Activated CD4-positive, alpha-beta T cell treated with anti-CD3 and anti-CD28 coated beads for 24 hours (primary cell): ENCODE measurements around the gene SMARCD1.

Experiments used
- DNase-seq, 2 donors: peaks; one replicate each; pipeline ENCODE4 v3.0.0-alpha.2; 2020; ENCODE audit warnings: low read depth in 2 of 2

Gene SMARCD1

DNA sequence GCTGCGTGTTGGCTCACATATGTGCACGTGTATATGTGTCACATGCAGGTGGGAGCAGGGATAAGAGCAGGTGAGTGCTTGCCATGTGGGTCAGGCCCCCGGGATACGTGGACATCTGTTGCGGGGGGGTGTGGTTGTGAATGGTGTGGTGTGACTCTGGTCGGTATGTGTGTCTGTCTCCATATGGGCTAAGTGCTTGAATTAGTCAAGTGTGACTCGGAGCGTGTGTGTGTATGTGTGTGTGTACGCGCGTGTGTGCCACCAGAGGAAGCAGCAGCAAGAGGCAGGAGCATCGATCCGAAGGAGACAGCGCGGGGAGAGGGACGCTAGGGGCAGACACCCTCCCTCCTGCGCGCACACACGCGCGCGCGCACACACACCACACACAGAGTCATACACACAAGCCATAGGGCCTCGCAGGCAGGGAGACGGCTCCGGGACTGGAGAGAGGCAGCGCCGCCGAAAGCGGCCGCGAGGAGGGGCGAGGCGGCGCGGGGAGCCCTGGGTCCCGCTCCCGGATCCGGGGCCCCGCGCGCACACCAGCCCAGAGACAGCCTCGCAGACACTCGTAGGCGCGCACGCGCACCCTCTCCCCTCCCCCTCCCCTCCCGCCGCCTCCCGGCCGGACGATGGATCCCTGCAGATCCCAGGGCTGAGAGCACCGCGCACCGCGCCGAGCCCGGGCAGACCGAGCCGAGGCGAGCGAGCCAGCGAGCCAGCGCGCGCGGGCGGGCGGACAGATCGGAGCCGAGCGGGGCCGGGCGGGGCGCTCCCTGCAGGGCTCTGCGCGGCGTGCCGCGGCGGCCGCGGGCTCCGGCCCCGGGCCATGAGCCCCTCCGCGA is 27.9 kb upstream of the SMARCD1 start, which contains the start of gene ASIC1:
Gene ASIC1, plus strand, starts transcription at position 597 of the 842 bp plus-strand sequence. CDS start 1,171 bp downstream, outside the sequence.
- DNase-seq = peak; percentile 18 to 38

DNA sequence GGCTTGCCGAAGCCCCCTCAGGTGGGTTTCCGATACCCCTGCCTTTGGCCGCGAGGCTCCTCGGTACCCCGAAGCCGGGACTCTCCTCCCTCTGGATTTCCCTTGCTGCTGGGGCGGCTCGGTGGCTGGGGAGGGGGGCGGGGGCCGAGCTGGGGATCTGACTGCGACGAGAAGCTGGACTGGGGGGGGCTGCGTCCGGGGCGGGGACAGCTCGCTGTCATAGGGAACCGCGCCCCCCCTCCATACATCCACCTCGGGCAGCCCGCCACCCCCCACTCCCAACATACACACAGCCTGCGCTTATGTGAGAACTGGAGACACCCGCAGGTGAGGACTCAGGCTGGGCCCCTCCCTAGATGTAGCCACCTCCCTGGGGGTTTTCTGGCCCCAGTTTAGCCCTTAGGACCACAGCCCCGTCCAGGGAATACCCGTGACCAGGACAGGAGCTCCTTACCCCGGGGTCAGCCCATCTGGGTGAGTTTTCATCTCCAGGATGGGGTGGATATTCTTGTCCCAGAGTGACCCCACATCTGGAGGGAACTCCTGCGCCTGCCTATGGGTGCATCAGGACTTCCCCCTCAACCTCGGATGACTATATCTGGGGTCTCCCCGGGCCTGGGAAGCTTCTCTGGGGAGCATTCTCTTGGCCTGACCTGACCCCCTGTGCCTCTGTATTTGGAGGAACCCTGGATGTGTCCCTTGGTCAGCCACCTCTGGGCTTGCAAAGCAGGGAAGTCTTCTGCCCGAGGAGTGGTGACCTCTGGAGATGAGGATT is 27.1 kb upstream of the SMARCD1 start:
- no peak for DNase-seq

DNA sequence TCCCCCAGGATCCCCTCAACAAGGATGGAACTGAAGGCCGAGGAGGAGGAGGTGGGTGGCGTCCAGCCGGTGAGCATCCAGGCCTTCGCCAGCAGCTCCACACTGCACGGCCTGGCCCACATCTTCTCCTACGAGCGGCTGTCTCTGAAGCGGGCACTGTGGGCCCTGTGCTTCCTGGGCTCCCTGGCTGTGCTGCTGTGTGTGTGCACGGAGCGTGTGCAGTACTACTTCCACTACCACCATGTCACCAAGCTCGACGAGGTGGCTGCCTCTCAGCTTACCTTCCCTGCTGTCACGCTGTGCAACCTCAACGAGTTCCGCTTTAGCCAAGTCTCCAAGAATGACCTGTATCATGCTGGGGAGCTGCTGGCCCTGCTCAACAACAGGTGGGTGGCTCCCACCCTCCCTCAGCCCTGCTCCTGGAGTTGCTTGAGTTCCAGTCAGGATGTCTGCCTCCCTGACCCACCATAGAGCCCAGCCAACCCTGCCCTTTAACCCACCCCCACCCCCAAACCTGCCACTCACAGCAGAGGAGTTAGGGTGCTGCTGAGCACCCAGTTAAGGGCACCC is 26.3 kb upstream of the SMARCD1 start:
- no peak for DNase-seq

- DNase-seq = peak; percentile 34 to 35
Measured at GRCh38 chr12:50059440-50060119, 25.6 kb upstream of the SMARCD1 start.

DNA sequence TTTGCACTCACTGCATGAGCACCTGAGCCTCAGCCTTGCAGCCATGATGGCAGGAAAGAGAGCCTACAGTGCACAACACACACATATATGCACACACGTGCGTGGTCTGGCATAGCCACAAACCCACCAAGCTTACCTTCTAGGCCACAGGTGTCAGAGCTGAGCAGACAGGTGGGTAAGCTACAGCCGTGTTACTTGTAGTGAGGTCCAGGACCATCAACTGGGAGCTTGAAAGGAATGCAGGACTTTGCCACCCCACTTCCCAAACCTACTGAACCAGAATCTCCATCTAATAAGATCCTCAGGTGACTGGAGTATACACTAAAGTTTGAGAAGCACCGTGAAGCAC is 25.0 kb upstream of the SMARCD1 start:
- DNase-seq = no peak

DNA sequence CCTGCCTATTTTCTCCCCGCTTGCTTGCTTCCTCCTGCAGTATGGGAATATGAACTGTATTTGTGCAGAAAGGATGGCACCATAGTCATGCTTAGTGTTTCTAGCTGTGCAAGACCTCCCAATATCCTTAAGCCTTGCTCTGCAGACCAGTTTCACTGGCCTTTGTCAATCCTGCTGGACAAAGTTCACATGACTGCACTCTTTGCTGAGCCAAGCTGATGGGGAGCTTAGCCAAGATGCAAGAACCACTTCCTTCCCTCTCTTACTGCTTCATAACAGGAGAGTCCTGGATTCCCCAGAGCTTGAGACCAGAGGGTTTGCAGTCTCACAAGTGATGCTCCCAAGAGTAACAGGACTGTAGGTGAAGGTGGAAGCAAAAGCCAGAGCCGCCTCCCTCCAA is 24.0 kb upstream of the SMARCD1 start:
- DNase-seq = no peak

DNA sequence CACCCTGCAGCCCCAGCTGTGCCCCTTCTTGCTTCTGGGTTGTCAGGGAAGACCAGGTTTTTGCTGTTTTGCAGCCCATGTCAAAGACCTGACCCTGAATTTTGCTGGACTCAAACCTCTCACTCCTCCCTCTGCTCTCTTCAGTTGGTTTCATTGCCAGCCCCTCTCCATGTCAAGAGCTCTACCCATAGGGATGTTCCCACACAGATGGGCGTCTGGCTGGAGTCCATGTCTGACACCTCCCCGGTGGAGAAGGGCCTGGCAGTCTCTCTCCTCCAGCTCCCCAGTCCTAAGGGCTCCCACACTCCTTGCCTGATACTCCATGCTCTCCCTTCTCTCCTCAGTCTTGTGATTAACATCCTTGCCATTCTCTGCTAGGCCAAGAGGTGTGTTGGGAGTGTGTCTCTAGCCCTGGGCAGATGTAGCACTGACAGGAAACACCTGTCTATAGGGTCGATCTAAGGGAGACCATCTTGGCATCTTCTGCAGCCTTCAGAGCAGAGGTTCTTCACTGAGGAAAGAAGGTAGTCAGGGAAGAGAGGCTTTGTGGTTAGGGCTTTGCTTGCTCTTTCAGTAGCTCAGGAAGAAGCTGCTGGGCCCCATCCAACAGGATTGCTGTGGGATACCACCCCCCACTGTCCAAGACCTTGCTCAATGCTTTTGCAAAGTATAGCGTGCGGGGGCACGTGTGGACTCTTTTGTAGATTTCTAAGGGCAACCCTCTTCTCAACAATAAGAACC is 23.0 kb upstream of the SMARCD1 start:
- no peak for DNase-seq

GRCh38 chr12:50062728-50063460 is 22.2 kb upstream of the SMARCD1 start:
- no peak for DNase-seq

- no peak for DNase-seq
Measured at GRCh38 chr12:50065726-50066310, 19.3 kb upstream of the SMARCD1 start.

DNA sequence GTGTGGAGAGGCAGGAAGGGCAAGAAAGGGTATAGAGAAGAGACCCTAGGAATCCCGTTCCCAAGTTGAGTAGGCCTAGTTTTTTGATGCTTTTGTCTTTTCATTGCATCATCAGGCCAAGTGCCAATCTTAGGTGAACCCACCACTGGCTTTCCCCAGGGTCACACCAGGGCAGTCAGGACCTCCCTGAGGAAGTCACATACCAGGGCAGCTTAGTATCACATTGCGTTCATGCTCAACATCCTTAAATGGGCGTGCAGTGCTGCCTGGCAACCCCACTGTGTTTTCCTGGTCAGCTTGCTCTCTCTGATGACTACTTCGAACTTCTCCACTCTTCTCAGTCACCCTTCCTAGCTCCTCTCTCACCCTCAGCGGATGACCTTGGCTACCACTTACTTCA is 18.7 kb upstream of the SMARCD1 start:
- no peak for DNase-seq

GRCh38 chr12:50069069-50069468 is 16.1 kb upstream of the SMARCD1 start:
- DNase-seq = no peak

GRCh38 chr12:50069539-50069938 is 15.6 kb upstream of the SMARCD1 start:
- no peak for DNase-seq

DNA sequence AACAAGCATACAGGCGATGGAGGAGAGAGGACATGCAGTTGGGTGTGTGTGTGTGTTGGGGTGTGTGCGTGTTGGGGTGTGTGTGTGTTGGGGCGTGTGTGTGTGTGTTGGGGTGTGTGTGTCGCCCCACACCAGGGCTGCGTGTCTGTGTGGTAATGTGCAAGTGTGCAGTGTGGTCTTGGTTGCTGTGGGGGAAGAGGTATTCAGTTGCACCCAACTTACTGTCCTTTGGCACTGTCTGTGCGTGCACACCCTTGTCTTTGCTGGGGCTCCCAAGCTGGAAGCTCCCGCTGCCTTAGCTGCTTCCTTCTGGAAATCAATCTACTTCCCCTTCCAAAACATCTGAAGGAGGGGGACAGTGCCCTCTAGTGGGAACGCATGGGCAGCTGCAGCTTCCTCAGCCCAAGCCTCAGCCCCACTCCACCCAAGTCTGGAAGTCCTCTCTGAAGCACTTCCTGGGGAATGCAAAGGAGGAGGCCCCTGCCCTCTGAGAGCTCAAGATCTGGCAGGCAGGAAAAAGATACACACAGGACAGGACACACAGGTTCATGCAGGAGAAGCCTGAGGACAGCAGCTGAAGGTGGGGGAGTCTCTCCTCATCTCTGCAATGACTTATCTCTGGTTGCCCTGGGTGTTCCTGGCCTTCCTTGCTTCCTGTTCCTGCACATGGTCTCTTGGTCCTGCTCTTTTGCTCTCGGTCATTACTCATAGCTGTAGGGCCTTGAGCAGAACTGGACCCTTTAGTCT is 14.7 kb upstream of the SMARCD1 start:
- peak; percentile 54 for DNase-seq

GRCh38 chr12:50072198-50072907 is 12.8 kb upstream of the SMARCD1 start:
- DNase-seq = no peak

- DNase-seq = no peak
Measured at GRCh38 chr12:50073206-50073605, 11.9 kb upstream of the SMARCD1 start.

GRCh38 chr12:50073712-50074111 is 11.4 kb upstream of the SMARCD1 start:
- DNase-seq = no peak

GRCh38 chr12:50074936-50075807 is 10.0 kb upstream of the SMARCD1 start:
- DNase-seq = peak; percentile 74 to 79

DNA sequence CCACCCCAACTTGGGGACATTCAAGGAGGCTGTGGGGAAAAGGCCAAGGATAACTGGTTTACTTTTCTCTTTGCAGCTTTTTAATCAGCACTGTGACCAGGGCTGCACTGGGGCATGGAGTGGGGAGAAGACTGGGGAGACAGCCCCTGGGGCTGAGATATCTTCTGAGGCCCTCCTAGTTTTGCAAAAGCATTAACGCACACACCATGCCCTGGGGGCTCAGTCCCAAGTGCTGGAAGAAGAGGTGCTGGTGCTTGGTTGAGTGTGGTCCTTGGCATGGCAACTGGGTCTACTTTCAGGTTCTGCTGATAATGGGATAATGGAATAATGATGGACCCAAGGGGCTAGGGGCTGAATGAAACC is 9.4 kb upstream of the SMARCD1 start:
- no peak for DNase-seq
